Stimulated activated CD8-positive, alpha-beta memory T cell treated with anti-CD3 and anti-CD28 coated beads, Interleukin-4, amount 100 ng/mL, for 4 hours (primary cell): ENCODE data around the gene ZSWIM7.

Experiments
- DNase-seq, 2 donors: peaks; one replicate each; pipeline ENCODE4 v3.0.0-alpha.2; 2020; ENCODE audit warnings: low read depth in 2 of 2, low spot score in 1 of 2

ZSWIM7 gene

GRCh38 chr17:15999141-15999973 is at the start of gene ZSWIM7, which contains the start of gene TTC19:
Gene ZSWIM7 (minus strand): TSS chr17:15999704. CDS start chr17:15999594, 110 bp downstream.
Gene TTC19 (plus strand): TSS chr17:15999824. CDS start chr17:15999849, 25 bp downstream.
- DNase-seq = peak; percentile 74 to 89

- no peak for DNase-seq
Measured at GRCh38 chr17:16048811-16049449, 49.4 kb upstream of the ZSWIM7 start.

- no peak for DNase-seq
Measured at GRCh38 chr17:16046966-16047365, 47.5 kb upstream of the ZSWIM7 start.

- no peak for DNase-seq
Measured at GRCh38 chr17:16044487-16044886, 45.0 kb upstream of the ZSWIM7 start.

- no peak for DNase-seq
Measured at GRCh38 chr17:16040710-16041251, 41.3 kb upstream of the ZSWIM7 start.

GRCh38 chr17:16037636-16038035 is 38.1 kb upstream of the ZSWIM7 start:
- no peak for DNase-seq

GRCh38 chr17:16036261-16036660 is 36.8 kb upstream of the ZSWIM7 start:
- DNase-seq = no peak

GRCh38 chr17:16033729-16034349 is 34.3 kb upstream of the ZSWIM7 start:
- DNase-seq = no peak

GRCh38 chr17:16027708-16028584 is 28.4 kb upstream of the ZSWIM7 start:
- peak; percentile 10 to 16 for DNase-seq

GRCh38 chr17:16026895-16027294 is 27.4 kb upstream of the ZSWIM7 start:
- DNase-seq = no peak

GRCh38 chr17:16025202-16025601 is 25.7 kb upstream of the ZSWIM7 start:
- DNase-seq = no peak

GRCh38 chr17:16023881-16024280 is 24.4 kb upstream of the ZSWIM7 start:
- DNase-seq = no peak

GRCh38 chr17:16019347-16019746 is 19.8 kb upstream of the ZSWIM7 start:
- no peak for DNase-seq

GRCh38 chr17:16013943-16014407 is 14.5 kb upstream of the ZSWIM7 start:
- DNase-seq = no peak

- no peak for DNase-seq
Measured at GRCh38 chr17:16007439-16007838, 7.9 kb upstream of the ZSWIM7 start.

GRCh38 chr17:16005636-16006035 is 6.1 kb upstream of the ZSWIM7 start:
- no peak for DNase-seq

- no peak for DNase-seq
Measured at GRCh38 chr17:16003841-16004240, 4.3 kb upstream of the ZSWIM7 start.

- DNase-seq = no peak
Measured at GRCh38 chr17:16002708-16003260, 3.3 kb upstream of the ZSWIM7 start.

GRCh38 chr17:16001226-16001897 is 1.9 kb upstream of the ZSWIM7 start:
- DNase-seq = no peak
